Lower lobe of right lung (tissue), 2 donors: ENCODE data around the gene ZNF385B. TPM values are rescaled to one million over a fixed set of nuclear protein-coding genes. Genes with fewer than 3 reads are reported as not detected.

ENCODE experiments used
- ATAC-seq, 2 donors: fragments of 200-7000 bp; cut with Tn5 transposase; one replicate each; pipeline ENCODE4 v1.9.1; 2020 to 2022; ENCODE audit warnings: mild to moderate bottlenecking in 2 of 2, moderate library complexity in 2 of 2
- DNase-seq: peaks from one replicate; pipeline ENCODE4 v3.0.0-alpha.2; 2020
- H3K27ac ChIP-seq: fragments of 200-600 bp; one replicate; pipeline ENCODE4 v1.8.0; 2022
- H3K27me3 ChIP-seq: fragments of 200-600 bp; one replicate; pipeline ENCODE4 v1.8.0; 2022; ENCODE audit warnings: low read depth
- H3K36me3 ChIP-seq: fragments of 200-600 bp; one replicate; pipeline ENCODE4 v1.8.0; 2022; ENCODE audit warnings: mild to moderate bottlenecking
- H3K4me1 ChIP-seq: fragments of 200-600 bp; one replicate; pipeline ENCODE4 v1.8.0; 2022
- H3K4me3 ChIP-seq: fragments of 200-600 bp; one replicate; pipeline ENCODE4 v1.8.0; 2022; ENCODE audit warnings: mild to moderate bottlenecking
- H3K9me3 ChIP-seq: fragments of 200-600 bp; one replicate; pipeline ENCODE4 v1.8.0; 2022
- intact Hi-C: fragments of 100-400 bp; cut with DNase I; formaldehyde crosslinking; loops from one replicate; pipeline ENCODE4 v1.11.0; 2022
- total RNA-seq: library from RNA; stranded (reverse); fragmentation: NEBNext Ultra II Directional; extraction: Animal tissue kit (Norgen Biotek cat#: 25700); gene quantifications from one replicate; pipeline ENCODE4 v1.2.1, GENCODE V29; 2021
- TF ChIP-seq, protein P1 (sequence below): fragments of 200-600 bp; IDR thresholded peaks from one replicate; pipeline ENCODE4 v1.8.0; 2022; ENCODE audit warnings: antibody characterized with exemption, mild to moderate bottlenecking
- donor health status: DM: no; HTN: yes; CAD: no; lungs with severe emphysema.

The ZNF385B gene
- total RNA-seq, 1 donor from 2014 or later: 63.2 TPM

DNA sequence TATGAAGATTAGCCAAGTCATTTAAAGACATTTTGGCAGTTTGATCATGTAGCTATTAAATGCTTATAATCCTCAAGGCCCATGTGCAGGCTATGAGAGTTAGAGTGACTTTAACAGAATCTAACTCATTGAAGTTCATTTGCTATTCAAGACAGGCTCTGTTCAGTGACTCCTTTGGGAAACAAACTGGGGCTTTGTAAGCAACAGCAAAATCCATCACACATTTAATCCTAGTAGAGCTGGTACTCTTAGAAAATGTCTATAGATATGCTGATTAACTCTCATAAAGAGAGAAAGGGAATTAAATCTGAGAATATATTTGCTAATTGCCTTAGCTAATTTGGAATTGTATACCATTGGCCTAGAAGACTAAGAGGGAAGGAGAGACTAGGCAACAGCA lies 414.0 kb downstream of the ZNF385B start:
- H3K4me1 ChIP-seq: no peaks in the 10 kb centered on the region
- H3K4me3 ChIP-seq: no peak overlapping the region
- ATAC-seq: no peak
- DNase-seq: no peak
- H3K36me3 ChIP-seq: peaks cover 9% of the 10 kb centered on the region
- intact Hi-C loops: no loop called here
- TF ChIP-seq, protein P1, sequence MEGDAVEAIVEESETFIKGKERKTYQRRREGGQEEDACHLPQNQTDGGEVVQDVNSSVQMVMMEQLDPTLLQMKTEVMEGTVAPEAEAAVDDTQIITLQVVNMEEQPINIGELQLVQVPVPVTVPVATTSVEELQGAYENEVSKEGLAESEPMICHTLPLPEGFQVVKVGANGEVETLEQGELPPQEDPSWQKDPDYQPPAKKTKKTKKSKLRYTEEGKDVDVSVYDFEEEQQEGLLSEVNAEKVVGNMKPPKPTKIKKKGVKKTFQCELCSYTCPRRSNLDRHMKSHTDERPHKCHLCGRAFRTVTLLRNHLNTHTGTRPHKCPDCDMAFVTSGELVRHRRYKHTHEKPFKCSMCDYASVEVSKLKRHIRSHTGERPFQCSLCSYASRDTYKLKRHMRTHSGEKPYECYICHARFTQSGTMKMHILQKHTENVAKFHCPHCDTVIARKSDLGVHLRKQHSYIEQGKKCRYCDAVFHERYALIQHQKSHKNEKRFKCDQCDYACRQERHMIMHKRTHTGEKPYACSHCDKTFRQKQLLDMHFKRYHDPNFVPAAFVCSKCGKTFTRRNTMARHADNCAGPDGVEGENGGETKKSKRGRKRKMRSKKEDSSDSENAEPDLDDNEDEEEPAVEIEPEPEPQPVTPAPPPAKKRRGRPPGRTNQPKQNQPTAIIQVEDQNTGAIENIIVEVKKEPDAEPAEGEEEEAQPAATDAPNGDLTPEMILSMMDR: no peak
- no peaks in the 10 kb centered on the region for H3K27me3 ChIP-seq
- H3K9me3 ChIP-seq: no peaks in the 10 kb centered on the region
- no peak overlapping the region for H3K27ac ChIP-seq

DNA sequence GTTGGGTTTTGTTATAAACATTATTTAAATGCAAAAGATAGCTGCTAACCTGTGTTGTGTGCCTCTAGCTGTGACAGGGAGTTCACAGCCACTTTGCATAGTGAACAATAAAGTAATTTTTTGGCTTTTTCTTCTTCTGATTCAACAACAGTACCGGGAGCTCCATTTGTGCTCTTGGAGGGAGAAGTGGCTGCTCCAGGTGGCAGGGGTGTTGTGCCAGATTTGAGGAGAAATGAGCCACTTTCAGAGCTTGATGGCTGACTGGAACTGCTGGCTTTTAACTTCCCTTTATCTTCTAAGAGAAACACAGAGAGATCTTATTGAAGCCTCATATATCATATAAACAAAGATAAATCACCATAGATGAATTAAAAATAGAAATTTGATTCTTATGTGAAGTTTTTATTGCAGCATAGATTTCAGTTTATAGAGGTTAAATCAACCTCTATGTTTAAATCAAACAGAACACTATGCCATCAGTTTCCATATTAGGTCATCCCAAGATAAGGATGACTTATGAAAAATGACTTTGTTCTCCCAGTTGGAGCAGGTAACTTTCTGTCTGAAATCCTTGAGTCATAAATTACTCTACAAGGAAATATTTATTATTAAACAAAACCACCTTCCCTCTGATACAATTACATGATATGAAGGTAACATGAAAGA lies 414.8 kb downstream of the ZNF385B start:
- Histone ChIP-seq H3K27ac (no peak overlapping the region), H3K4me3 (no peak overlapping the region), H3K9me3 (no peaks in the 10 kb centered on the region), H3K36me3 (peaks cover 9% of the 10 kb centered on the region), H3K4me1 (no peaks in the 10 kb centered on the region), H3K27me3 (no peaks in the 10 kb centered on the region)
- DNase-seq (no peak), ATAC-seq (no peak)
- intact Hi-C loops: no loop called here
- TF ChIP-seq, protein P1: no peak

DNA sequence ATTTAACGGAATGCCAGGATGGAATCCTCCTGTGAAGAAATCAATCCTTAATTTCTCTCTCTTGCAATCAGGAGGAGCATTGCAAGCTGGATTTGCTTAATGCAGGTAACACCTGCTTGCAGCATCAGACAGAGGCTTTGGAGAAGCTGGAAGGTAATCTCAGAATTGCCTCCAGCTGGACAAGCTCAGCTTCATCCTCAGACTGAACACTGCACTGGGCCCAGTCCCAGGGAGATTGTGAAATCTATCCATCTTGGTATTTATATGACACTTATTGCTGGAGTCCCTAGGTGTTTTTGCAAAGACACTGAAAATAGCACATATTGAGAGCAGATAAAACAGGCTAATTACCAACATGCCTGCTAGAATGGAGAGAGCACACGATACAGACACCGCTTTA lies 417.4 kb downstream of the ZNF385B start:
- intact Hi-C loops: no loop called here
- no peaks in the 10 kb centered on the region for H3K9me3 ChIP-seq
- no peaks in the 10 kb centered on the region for H3K4me1 ChIP-seq
- ATAC-seq (peak in 1 of 2 donors; percentile 48), DNase-seq (no peak)
- H3K27me3 ChIP-seq: no peaks in the 10 kb centered on the region
- TF ChIP-seq, protein P1: no peak
- H3K27ac ChIP-seq: no peak overlapping the region
- no peak overlapping the region for H3K4me3 ChIP-seq
- H3K36me3 ChIP-seq: peaks cover 9% of the 10 kb centered on the region

DNA sequence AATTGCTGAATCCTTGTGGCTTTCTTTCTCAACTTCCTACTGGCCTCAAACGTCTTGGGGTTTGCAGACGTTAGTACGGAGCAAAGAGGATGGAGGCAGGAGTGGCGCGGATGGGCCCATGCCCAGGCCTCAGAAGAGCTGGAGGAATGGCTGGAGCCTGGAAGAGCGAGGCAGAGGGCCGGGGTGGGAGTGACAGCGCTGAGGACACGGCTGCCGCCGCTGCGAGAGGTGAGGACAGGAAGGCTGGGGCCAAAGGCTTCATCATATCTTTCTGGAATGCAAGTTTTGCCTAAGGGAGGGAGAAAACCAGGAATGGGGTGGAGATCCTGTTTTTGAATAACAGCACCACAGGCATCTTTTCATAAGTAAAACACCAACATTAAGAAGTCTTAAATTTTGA lies 418.2 kb downstream of the ZNF385B start:
- H3K27ac ChIP-seq: no peak overlapping the region
- peak in 1 of 2 donors; percentile 47 for ATAC-seq
- intact Hi-C loops: no loop called here
- no peaks in the 10 kb centered on the region for H3K4me1 ChIP-seq
- H3K36me3 ChIP-seq: peaks cover 9% of the 10 kb centered on the region
- H3K4me3 ChIP-seq: no peak overlapping the region
- no peaks in the 10 kb centered on the region for H3K27me3 ChIP-seq
- TF ChIP-seq, protein P1: no peak
- no peaks in the 10 kb centered on the region for H3K9me3 ChIP-seq
- DNase-seq: no peak

DNA sequence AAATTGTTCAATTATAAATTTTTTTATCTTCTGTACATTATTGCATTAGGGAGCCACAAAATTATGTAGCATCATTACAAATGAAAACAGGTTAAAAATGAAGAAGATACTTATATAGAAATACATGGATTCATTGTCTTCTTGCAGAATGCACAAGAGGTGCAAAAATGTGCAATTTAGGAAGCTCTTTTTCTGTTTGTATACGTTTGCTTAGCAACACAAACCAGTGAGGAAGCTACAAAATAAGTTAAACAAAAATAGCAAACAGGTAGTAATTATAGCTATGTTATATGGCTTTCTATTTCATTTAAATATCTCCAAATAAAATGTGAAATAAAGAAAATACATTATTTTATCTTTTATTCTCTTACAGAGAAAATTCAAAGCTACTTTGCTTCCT lies 419.2 kb downstream of the ZNF385B start:
- H3K9me3 ChIP-seq: no peaks in the 10 kb centered on the region
- no peak overlapping the region for H3K4me3 ChIP-seq
- intact Hi-C loops: no loop called here
- H3K4me1 ChIP-seq: no peaks in the 10 kb centered on the region
- ATAC-seq (no peak), DNase-seq (no peak)
- no peak overlapping the region for H3K27ac ChIP-seq
- H3K27me3 ChIP-seq: no peaks in the 10 kb centered on the region
- H3K36me3 ChIP-seq: peaks cover 9% of the 10 kb centered on the region
- TF ChIP-seq, protein P1: no peak
